Left lung (tissue), 10 donors: Measurements from ENCODE around the gene SETD2. TPM values are rescaled to one million over a fixed set of nuclear protein-coding genes. Genes with fewer than 3 reads are reported as not detected.
"Not testable (repeated sequence)": the region's sequence is repeated elsewhere in the genome, so short reads cannot be mapped to it uniquely, and the experiment has no call there.

Experiments
- ATAC-seq: fragments of 200-7000 bp; cut with Tn5 transposase; one replicate; pipeline ENCODE4 v1.9.1; 2020; ENCODE audit warnings: moderate library complexity
- DNase-seq, 4 donors: peaks; one replicate each; pipeline ENCODE4 v3.0.0-alpha.2; 2013 to 2020
- H3K27ac ChIP-seq, 2 donors: fragments of 200-600 bp; sonication (generic) in 1 of 2; one replicate each; pipeline versions ENCODE4 v1.5.0 to v1.8.0; 2020 to 2021
- H3K27me3 ChIP-seq, 2 donors: fragments of 200-600 bp; sonication (generic) in 1 of 2; one replicate each; pipeline versions ENCODE4 v1.5.0 to v1.8.0; 2020 to 2021
- H3K36me3 ChIP-seq, 2 donors: fragments of 200-600 bp; sonication (generic) in 1 of 2; one replicate each; pipeline versions ENCODE4 v1.5.0 to v1.8.0; 2020 to 2021
- H3K4me1 ChIP-seq, 2 donors: fragments of 200-600 bp; one replicate each; pipeline ENCODE4 v1.8.0; 2021
- H3K4me3 ChIP-seq, 2 donors: fragments of 200-600 bp; sonication (generic) in 1 of 2; one replicate each; pipeline versions ENCODE4 v1.5.0 to v1.8.0; 2020 to 2021; ENCODE audit warnings: mild to moderate bottlenecking in 1 of 2
- H3K9me3 ChIP-seq, 2 donors: fragments of 200-600 bp; sonication (generic) in 1 of 2; one replicate each; pipeline versions ENCODE4 v1.5.0 to v1.8.0; 2020 to 2021
- CTCF ChIP-seq, 2 donors: fragments of 200-600 bp; sonication (generic) in 1 of 2; IDR thresholded peaks; one replicate each; pipeline versions ENCODE4 v1.5.0 to v1.8.0; 2021; ENCODE audit warnings: antibody characterized with exemption in 2 of 2
- intact Hi-C, 2 donors: fragments of 100-400 bp; cut with DNase I; formaldehyde crosslinking; loops; one replicate each; pipeline versions ENCODE4 v1.11.2 to v1.14.2; 2022
- polyA plus RNA-seq, 6 donors: library from polyadenylated mRNA; unstranded; fragments of 120-200 nt; gene quantifications; one replicate each; pipeline ENCODE4 v1.2.1, GENCODE V29; 2013; ENCODE audit not compliant: insufficient read length in 6 of 6
- total RNA-seq, 2 donors: library from RNA; stranded (reverse); fragmentation: NEBNext Ultra II Directional; extraction: Animal tissue kit (Norgen Biotek cat#: 25700); gene quantifications; one replicate each; pipeline ENCODE4 v1.2.1, GENCODE V29; 2021
- donor health status: DM: no; HTN: yes; CAD: no.
- donor health status: DM: no; HTN: no; CAD: no.

Gene SETD2
- total and polyA plus RNA-seq, 8 donors = 40.1 to 68.9 (median 60.0) TPM

- no peak overlapping the region for H3K4me3 ChIP-seq
- TF ChIP-seq CTCF (IDR thresholded peaks at IDR 0.05) = no peak
- no peaks in the 10 kb centered on the region for H3K9me3 ChIP-seq
- peaks cover 18 to 67% of the 10 kb centered on the region in 2 donors for H3K4me1 ChIP-seq
- intact Hi-C loops = no loop called here
- H3K36me3 ChIP-seq = no peaks in the 10 kb centered on the region
- no peak for DNase-seq
- H3K27ac ChIP-seq = no peak overlapping the region
- H3K27me3 ChIP-seq = no peaks in the 10 kb centered on the region
- no peak for ATAC-seq
These were observed 18.6 kb downstream of the SETD2 start for GRCh38 chr3:47145272-47145671.

DNA sequence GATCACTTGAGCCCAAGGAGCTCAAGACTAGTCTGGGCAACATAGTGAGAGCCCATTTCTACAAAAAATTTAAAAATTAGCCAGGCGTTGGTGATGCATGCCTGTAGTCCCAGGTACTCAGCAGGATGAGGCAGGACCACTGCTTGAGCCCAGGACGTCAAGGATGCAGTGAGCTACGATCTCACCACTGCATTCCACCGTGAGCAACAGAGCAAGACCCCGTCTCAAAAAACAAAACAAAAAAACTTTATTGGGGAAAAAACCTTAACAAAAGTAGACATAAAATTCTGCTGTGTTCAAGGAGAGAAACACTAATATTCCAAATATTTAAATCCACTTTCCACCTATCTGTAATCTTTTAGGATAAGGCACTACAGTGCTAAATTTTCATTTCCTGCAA lies 20.8 kb downstream of the SETD2 start:
- Histone ChIP-seq H3K4me3 (no peak overlapping the region), H3K36me3 (no peaks in the 10 kb centered on the region), H3K9me3 (no peaks in the 10 kb centered on the region), H3K4me1 (peaks cover 19 to 56% of the 10 kb centered on the region in 2 donors), H3K27ac (no peak overlapping the region), H3K27me3 (no peaks in the 10 kb centered on the region)
- intact Hi-C loops = no loop called here
- no peak for DNase-seq
- no peak for TF ChIP-seq CTCF (IDR thresholded peaks at IDR 0.05)
- ATAC-seq = no peak

DNA sequence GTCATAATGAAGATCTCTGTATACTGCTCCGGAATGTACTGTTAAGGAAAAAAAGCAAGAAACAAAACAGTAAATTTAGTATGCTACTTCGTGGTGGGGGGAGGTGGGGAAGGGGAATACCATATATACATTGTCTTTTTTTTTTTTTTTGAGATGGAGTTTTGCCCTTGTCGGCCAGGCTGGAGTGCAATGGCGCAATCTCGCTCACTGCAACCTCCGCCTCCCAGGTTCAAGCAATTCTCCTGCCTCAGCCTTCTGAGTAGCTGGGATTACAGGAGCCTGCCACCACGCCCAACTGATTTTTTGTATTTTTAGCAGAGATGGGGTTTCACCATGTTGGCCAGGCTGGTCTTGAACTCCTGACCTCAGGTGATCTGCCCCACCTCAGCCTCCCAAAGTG lies 21.4 kb downstream of the SETD2 start:
- intact Hi-C loops, H3K27ac ChIP-seq, H3K36me3 ChIP-seq, ATAC-seq, DNase-seq, H3K4me3 ChIP-seq, H3K9me3 ChIP-seq, H3K27me3 ChIP-seq: not testable (repeated sequence)
- peaks cover 19 to 56% of the 10 kb centered on the region in 2 donors for H3K4me1 ChIP-seq

- ATAC-seq = peak; percentile 85
- H3K9me3 ChIP-seq, H3K27me3 ChIP-seq, H3K4me3 ChIP-seq, intact Hi-C loops, DNase-seq, H3K36me3 ChIP-seq: not testable (repeated sequence)
- H3K4me1 ChIP-seq = peaks cover 19 to 63% of the 10 kb centered on the region in 2 donors
- peak overlapping the region in 1 of 2 donors; percentile 4 for H3K27ac ChIP-seq
These were observed 22.9 kb downstream of the SETD2 start for GRCh38 chr3:47140973-47141461.

GRCh38 chr3:47140553-47140952 lies 23.4 kb downstream of the SETD2 start:
- DNase-seq, H3K4me3 ChIP-seq, H3K36me3 ChIP-seq, H3K9me3 ChIP-seq, intact Hi-C loops, H3K27me3 ChIP-seq: not testable (repeated sequence)
- peak; percentile 13 for ATAC-seq
- H3K4me1 ChIP-seq = peaks cover 19 to 64% of the 10 kb centered on the region in 2 donors
- peak overlapping the region in 1 of 2 donors; percentile 4 for H3K27ac ChIP-seq

- DNase-seq (no peak), ATAC-seq (no peak)
These were observed 29.6 kb downstream of the SETD2 start for GRCh38 chr3:47134311-47134710.

More at GRCh38 chr3:47134311-47134710, 29.6 kb downstream of the SETD2 start:
- peak overlapping the region in 1 of 2 donors; percentile 25 for H3K27ac ChIP-seq
- H3K4me1 ChIP-seq = peaks cover 0 to 45% of the 10 kb centered on the region in 2 donors
- no peaks in the 10 kb centered on the region for H3K36me3 ChIP-seq
- H3K27me3 ChIP-seq = no peaks in the 10 kb centered on the region
- no peak overlapping the region for H3K4me3 ChIP-seq
- intact Hi-C loops = no loop called here
- no peaks in the 10 kb centered on the region for H3K9me3 ChIP-seq
- TF ChIP-seq CTCF (IDR thresholded peaks at IDR 0.05) = no peak
